KMS-11 (cell line): ENCODE measurements around the gene RAB1A.

Experiments
- H2AFZ ChIP-seq: fragments of 200-600 bp; sonication (generic); 2 replicates; pipeline ENCODE4 v1.6.1; 2016; ENCODE audit warnings: antibody characterized with exemption, mixed run types, low read depth
- H3K27ac ChIP-seq: fragments of 200-600 bp; sonication (generic); 2 replicates; pipeline ENCODE4 v1.6.1; 2016; ENCODE audit warnings: mild to moderate bottlenecking, mixed run types
- H3K27me3 ChIP-seq: fragments of 200-600 bp; sonication (generic); 2 replicates; pipeline ENCODE4 v1.6.1; 2017; ENCODE audit warnings: mild to moderate bottlenecking, low read depth, mixed run types, moderate library complexity; ENCODE audit not compliant: insufficient read depth
- H3K36me3 ChIP-seq: fragments of 200-600 bp; sonication (generic); 2 replicates; pipeline ENCODE4 v1.6.1; 2017; ENCODE audit warnings: mild to moderate bottlenecking, mixed run types; ENCODE audit not compliant: insufficient read depth
- H3K4me1 ChIP-seq: fragments of 200-600 bp; sonication (generic); 2 replicates; pipeline ENCODE4 v1.6.1; 2016; ENCODE audit warnings: mild to moderate bottlenecking, low read depth, mixed run types; ENCODE audit not compliant: poor library complexity, severe bottlenecking
- H3K4me2 ChIP-seq: fragments of 200-600 bp; sonication (generic); 2 replicates; pipeline ENCODE4 v1.7.0; 2016; ENCODE audit warnings: mild to moderate bottlenecking, mixed run types
- H3K4me3 ChIP-seq: fragments of 200-600 bp; sonication (generic); IDR thresholded peaks from 2 replicates; pipeline ENCODE4 v1.6.1; 2017; ENCODE audit warnings: low read depth, low read length, mixed read lengths; ENCODE audit not compliant: insufficient read depth
- H3K79me2 ChIP-seq: fragments of 200-600 bp; sonication (generic); 2 replicates; pipeline ENCODE4 v1.6.1; 2016; ENCODE audit warnings: low read depth, mixed run types; ENCODE audit not compliant: insufficient read depth
- H3K9ac ChIP-seq: fragments of 200-600 bp; sonication (generic); 2 replicates; pipeline ENCODE4 v1.6.1; 2016; ENCODE audit warnings: mild to moderate bottlenecking, mixed run types
- H4K20me1 ChIP-seq: fragments of 200-600 bp; sonication (generic); 2 replicates; pipeline ENCODE4 v1.6.1; 2016; ENCODE audit warnings: mild to moderate bottlenecking, mixed run types; ENCODE audit not compliant: insufficient read depth
- TF ChIP-seq, protein P1 (sequence below): fragments of 200-600 bp; sonication (generic); conservative IDR thresholded peaks from 2 replicates; pipeline ENCODE4 v1.6.1; 2017; ENCODE audit warnings: low read depth, mild to moderate bottlenecking, antibody characterized with exemption, low read length, moderate library complexity, mixed read lengths

Gene RAB1A

DNA sequence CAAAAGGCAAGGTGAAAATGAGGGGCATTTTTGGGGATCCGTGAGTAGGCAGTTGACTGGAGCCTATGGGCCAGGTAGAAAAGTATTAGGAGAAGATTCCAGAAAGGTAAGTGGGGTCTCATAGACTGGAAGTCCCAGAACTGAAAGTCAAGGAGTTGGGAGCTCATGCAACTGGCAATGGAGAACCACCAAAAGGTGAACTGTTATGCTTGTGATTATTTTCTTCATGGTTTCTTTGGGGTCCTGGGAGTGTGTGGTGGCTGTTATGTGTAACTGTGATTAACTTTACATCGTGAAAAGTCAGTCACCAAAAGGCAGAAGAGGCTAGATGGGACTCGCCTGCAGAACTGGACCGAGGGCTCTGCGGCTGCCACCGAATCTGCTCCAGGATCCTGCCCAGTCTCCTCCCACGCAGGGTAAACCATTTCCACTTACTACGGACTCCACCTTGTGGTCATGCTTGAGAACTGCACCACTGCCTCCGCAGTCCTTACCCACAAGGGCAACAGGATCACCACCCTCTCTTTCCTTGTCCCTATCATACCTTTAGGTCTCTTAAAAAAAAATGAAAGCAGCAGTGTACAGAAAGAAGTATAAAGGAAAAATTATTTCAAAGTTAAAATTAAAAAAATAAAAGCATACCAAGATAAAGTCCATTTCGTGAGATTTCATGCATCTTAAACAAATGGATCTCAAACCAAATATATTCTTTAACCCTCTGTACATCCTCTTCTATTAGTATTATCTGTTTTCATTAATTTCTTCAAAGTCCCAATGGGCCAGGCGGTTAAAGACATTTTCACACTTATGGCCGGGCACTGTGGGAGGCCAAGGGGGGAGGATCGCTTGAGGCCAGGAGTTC is 89.3 kb downstream of the RAB1A start:
- Histone ChIP-seq H3K4me2 (peak overlapping the region; percentile 43; the same call in 1 of the 2 replicates), H4K20me1 (no peaks in the 10 kb centered on the region), H2AFZ (peak overlapping the region; percentile 12; the same call in 1 of the 2 replicates)

DNA sequence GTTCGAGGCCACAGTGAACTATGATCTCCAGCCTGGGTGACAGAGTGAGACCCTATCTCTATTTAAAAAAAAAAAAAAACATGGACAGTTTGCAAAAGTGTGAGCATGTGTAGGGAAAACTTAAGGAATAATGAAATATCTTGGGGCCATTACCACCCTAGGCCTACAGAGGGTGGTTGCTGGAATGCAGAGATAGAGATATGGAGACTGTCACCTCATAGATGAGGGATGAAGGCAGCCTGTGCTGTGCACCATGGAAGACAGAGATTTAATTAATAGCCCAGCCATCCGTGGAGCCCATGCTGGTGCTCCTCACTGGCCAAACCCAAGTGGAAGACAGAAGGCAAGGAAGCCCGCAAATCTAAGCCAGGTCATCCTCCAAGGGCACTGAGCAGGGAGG is 90.3 kb downstream of the RAB1A start:
- H3K4me1 ChIP-seq = peaks cover 16% of the 10 kb centered on the region
- no peak overlapping the region for H3K4me2 ChIP-seq
- no peak overlapping the region for H3K27ac ChIP-seq
- no peaks in the 10 kb centered on the region for H4K20me1 ChIP-seq
- no peaks in the 10 kb centered on the region for H3K36me3 ChIP-seq
- no peak overlapping the region for H3K9ac ChIP-seq
- H2AFZ ChIP-seq = no peak overlapping the region
- TF ChIP-seq, protein P1, sequence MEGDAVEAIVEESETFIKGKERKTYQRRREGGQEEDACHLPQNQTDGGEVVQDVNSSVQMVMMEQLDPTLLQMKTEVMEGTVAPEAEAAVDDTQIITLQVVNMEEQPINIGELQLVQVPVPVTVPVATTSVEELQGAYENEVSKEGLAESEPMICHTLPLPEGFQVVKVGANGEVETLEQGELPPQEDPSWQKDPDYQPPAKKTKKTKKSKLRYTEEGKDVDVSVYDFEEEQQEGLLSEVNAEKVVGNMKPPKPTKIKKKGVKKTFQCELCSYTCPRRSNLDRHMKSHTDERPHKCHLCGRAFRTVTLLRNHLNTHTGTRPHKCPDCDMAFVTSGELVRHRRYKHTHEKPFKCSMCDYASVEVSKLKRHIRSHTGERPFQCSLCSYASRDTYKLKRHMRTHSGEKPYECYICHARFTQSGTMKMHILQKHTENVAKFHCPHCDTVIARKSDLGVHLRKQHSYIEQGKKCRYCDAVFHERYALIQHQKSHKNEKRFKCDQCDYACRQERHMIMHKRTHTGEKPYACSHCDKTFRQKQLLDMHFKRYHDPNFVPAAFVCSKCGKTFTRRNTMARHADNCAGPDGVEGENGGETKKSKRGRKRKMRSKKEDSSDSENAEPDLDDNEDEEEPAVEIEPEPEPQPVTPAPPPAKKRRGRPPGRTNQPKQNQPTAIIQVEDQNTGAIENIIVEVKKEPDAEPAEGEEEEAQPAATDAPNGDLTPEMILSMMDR = no peak
- H3K79me2 ChIP-seq = no peaks in the 10 kb centered on the region
- no peak overlapping the region for H3K4me3 ChIP-seq
- no peaks in the 10 kb centered on the region for H3K27me3 ChIP-seq

More for the DNA sequence above, 89.3 kb downstream of the RAB1A start:
- H3K4me3 ChIP-seq = no peak overlapping the region
- H3K9ac ChIP-seq = no peak overlapping the region
- peaks cover 16% of the 10 kb centered on the region for H3K4me1 ChIP-seq
- TF ChIP-seq, protein P1 = peak; percentile 97
- H3K27ac ChIP-seq = no peak overlapping the region
- H3K79me2 ChIP-seq = no peaks in the 10 kb centered on the region
- no peaks in the 10 kb centered on the region for H3K36me3 ChIP-seq
- H3K27me3 ChIP-seq = no peaks in the 10 kb centered on the region

DNA sequence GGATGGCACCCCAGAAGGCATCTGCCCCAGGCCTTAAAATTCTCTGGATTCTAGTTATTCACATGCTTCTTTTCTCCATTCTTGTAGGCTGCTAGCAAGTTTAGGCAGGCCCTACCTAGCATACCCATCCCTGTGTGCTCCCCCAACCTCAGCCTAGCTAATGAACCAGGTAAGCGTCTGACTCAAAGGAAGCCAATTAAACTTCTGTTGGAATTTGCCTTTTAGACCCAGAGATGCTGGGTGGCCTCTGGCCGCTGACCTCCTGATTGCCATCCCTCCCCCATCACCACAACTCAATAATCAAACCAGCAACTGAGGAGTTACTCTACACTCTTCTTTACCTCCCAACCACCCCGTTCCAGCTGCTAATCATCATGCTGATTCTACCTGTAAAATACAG is 92.7 kb downstream of the RAB1A start:
- no peak overlapping the region for H3K4me2 ChIP-seq
- H3K9ac ChIP-seq = no peak overlapping the region
- H3K4me3 ChIP-seq = no peak overlapping the region
- no peaks in the 10 kb centered on the region for H3K36me3 ChIP-seq
- peaks cover 32% of the 10 kb centered on the region for H3K4me1 ChIP-seq
- no peaks in the 10 kb centered on the region for H4K20me1 ChIP-seq
- no peaks in the 10 kb centered on the region for H3K27me3 ChIP-seq
- no peak overlapping the region for H2AFZ ChIP-seq
- no peaks in the 10 kb centered on the region for H3K79me2 ChIP-seq
- H3K27ac ChIP-seq = no peak overlapping the region
- TF ChIP-seq, protein P1 = no peak
